Activated CD8-positive, alpha-beta memory T cell treated with anti-CD3 and anti-CD28 coated beads, Interleukin-2, amount 50 U/mL, for 1 hour (primary cell): ENCODE measurements around the gene CACHD1.

Source experiments
- DNase-seq: peaks from one replicate; pipeline ENCODE4 v3.0.0-alpha.2; 2020; ENCODE audit errors: extremely low read depth

CACHD1 gene

DNA sequence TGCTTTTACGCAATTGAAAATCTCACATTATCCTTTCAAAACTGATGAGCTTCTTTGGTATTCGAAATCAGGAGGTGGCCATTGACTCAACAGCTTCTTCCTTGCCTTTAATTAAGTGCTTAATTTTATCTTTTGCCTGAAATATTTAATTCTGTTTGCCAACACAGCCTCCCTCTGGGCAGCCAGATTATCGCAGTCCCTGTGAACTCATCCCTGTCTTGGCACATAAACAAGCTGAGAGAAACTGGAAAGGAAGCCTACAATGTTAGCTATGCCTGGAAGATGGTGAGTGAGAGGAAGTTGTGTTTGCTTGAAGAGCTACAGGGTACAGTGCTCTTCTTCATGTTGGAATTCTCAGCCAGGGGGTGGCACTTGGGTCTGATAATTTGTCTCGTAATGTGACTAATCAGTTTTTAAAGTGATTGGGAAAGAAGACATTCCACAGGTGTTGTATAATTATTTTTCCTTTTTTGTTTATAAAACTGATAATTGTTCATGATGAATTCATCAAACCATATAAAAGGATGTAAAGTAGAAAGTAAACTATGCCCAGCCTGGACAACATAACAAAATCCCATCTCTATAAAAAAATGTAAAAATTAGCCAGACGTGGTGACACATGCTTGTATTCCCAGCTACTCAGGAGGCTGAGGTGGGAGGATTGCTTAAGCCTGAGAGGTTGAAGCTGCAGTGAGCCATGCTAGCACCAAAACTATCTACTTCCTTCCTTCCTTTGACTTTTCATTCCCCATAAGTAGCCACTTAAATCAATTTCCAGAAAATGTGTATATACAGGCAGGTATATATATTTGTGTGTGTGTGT is 184.8 kb downstream of the CACHD1 start:
- no peak for DNase-seq

DNA sequence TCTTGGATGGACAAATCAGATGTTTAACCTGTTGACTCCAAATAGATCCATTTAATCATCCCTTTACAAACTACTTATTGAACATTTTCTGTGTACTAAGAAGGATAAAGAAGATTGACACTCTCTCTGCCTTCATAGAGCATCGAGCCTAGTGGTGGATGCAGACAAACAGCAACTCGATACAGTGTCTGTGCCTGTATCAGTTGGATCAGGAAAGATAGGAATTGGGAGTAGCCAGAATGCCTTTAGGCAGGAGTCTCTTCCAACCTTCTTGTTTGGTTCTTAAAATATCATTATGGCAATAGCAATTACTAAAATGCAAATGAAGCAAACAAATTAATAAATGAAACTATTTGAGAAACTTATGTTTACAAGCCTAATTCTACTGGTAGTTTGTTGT is 185.9 kb downstream of the CACHD1 start:
- DNase-seq = no peak

DNA sequence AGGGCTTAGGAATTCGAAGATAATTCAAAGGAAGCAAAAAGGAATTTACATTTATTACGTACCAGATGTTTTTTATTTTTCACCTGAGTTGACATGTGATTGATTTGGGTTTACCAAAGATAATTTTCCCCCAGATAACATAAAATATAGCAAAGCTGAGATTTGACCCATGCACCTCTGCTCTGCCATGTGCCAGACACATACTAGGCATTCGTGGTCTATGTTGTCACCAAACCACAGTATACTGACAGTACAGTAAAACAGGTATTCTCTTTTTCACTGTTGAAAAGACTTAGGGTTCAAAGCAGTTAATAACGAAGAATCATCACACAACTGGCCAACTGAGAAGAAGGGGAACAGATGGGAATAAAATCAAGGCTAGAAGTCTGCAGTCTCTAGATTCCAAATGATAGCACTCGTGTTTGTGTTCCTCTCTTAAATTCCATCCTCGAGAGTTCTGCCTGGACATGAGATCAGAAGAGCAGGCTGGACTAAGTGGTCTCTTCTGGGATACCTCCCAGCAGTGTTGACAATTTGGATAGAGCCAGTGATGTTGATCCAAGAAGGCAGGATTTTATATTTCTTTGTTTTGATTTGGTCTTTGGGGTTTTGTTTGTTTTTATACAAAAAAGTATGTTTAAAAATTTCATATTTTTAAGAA is 189.7 kb downstream of the CACHD1 start:
- DNase-seq = no peak

DNA sequence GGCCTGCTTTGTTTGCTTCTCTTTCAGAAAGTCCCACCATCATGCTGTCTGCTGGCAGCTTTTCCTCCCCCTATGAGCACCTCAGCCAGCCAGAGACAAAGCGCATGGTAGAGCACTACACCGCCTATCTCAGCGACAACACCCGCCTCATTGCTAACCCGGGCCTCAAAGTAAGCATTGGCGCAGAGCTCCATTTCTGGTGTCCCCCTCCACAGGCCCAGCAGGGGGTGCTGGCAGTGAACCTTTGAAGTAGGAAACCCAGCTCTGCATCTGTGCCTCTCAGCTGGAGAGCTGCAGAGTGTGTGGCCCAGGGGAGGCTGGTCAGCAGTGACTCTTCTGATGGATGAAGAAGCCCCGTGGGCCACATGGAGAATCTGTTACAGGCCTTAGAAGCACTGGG is 193.7 kb downstream of the CACHD1 start:
- no peak for DNase-seq

DNA sequence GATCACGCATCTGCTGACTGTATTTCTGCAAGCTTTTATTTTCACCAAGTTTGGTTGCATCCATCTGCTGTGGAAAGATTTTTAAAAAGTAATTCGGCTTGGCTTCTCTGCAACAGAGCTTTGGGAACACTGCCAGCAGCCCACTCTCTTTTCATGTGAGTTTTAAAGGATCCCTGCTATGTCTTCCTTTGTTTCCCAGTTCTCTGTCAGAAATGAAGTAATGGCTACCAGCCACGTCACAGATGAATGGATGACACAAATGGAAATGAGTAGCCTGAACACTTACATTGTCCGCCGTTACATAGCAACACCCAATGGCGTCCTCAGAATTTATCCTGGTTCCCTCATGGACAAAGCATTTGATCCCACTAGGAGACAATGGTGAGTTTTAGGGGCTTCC is 194.4 kb downstream of the CACHD1 start:
- no peak for DNase-seq

DNA sequence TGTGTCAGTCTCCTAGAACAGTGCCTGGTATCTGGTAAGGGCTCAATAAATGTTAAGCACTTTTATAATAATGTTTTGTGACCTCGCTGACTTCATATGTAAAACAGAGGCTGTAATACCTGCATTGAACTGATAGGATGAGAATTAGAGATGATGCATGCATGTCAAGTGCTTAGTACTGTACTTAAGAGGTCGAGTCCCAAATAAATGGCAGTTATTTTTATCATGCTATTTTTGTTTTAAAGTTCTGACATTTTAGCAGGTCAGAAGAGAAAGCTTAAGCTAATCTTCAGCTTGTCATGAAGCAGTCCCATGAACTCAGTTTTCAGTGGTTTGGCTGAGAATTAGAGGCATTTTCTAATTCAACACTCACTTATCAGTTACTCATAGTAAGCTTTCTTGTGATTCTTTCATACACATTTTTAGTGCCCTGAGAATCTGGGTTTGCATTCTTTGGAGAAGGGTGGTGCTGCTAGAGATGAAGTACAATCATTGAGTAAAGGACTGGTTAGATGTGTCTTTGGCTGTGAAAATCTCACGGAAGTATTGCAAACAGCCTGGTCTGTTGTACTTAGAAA is 199.3 kb downstream of the CACHD1 start:
- no peak for DNase-seq

DNA sequence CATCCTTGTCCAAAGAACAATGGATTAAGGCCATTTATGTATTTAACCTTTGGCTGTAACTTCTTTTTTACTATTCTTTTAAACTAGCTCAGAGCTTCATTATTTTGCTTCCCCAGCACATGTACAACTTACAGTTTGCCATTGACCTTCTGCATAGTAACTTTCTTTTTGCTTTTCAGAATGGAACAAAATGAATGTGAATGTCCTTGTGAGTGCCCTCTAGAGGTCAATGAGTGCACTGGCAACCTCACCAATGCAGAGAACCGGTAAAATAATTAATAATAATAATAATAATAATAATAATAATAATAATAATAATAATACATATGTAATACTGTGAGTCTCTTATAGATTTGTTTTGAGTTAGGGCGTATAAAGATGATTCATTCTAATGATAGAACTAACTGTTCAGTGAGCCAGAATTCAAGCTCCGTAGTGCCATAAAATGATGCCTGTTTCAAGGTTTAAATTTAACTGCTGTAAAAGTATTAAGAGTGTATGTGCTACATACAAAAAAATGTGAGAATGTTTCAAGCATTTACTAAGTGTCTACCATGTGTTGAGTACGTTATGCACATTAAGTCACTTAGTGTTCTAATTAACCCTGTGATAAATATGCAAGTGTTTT is 205.9 kb downstream of the CACHD1 start:
- no peak for DNase-seq

DNA sequence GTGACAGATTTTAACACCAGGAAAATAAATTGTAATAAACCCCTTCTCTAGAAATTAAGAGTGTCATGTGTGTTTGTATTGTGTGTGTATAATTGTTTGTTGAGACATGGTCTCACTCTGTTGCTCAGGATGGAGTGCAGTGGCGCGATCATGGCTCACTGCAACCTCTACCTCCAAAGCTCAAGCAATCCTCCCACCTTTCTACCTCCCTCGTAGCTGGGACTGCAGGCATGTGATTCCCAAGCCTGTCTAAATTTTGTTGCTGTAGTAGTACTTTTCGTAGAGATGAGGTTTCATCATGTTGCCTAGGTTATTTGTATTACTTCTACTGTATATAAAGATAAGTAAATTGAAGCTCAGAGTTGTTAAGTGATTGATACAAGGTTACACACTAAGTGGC is 206.5 kb downstream of the CACHD1 start:
- DNase-seq = no peak

DNA sequence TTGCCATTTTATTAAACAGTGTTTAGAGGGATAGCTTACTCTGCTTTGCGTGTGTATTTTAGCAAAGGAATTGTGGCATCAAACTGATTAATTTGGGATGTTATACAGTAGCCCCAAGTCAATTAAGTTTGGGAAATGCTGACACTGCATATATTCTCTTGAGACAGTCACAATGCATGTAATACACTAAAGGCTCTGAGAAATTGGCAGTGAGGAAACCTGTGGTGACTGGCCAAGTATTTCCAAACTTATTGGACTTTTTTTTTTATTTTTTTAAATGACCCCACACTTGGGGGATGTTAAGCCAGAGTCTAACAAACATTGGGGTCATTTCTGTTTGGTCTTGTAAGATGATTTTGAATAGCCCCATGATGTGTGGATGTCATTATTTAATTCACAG is 207.6 kb downstream of the CACHD1 start:
- no peak for DNase-seq

DNA sequence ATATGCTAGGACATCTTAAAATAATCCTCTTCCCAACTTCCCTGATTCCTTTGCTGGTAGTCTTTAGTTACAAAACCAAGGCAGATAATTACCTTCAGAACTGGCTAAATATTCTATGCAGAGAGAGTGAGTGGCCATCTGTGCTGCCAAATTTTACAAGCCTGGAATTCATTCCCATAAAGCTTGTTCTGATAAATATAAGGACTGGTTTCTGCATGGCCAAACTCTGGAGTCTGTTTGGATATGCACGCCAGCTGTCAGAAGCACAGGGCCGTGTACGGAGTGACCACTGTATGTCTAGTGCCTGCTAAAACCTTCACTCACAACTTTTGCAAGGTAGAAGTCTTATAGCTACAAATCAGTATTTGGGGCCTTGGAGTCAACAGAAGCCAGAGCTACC is 208.4 kb downstream of the CACHD1 start:
- no peak for DNase-seq

DNA sequence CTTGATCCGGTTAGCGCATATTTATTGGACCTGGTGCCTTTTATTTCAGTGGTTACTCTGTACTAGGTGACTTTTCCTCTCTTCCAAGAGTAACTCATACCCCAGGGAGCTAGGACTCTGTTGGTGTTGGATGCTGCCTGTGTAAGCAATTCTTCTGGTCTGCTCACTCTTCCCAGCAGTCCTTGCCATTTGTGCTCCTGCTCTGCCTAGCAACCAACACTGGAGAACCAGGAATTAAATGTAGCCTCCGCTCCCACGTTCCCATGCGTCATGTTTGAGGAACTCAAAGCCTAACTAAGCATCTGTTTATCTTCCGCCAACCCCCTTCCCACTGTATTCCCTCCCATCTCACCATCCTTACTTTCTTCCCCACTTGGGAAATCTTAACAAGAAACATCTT is 209.2 kb downstream of the CACHD1 start:
- no peak for DNase-seq

DNA sequence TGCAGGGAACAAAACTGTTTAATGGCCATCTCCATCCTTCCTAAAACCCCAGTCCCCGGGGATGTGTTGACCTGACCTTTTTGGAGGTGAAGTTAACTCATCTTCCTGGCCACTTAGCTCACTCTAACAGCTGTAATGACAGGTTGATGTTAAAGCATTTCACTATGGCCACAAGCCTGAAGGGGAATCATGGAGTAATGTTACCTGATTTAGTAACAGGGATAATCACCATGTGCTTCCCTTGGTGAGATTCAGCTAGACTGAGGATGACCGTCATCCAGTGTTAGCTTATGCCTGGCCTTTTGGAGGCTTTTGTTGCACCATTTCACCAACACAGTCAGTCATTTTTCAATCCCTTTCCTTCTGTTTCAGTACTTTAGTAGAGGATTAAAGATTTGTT is 210.7 kb downstream of the CACHD1 start:
- DNase-seq = no peak

DNA sequence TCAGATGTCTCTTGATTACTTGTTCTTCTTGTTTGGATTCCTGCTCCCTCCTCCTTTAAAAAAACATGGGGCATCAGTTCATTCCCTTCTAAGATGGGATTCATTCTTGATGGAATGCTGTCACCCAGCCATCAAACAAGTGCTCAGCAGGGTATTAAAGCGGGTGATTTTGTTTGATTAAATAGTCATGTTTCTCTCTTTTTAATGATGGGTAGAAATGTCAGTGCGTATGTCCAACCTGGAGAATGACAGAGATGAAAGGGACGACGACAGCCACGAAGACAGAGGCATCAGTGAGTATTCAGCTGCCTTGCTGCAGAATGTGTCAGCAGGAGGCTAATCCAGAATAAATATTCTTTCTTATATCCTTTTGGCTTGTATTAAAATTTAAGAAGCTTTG is 211.1 kb downstream of the CACHD1 start:
- no peak for DNase-seq

DNA sequence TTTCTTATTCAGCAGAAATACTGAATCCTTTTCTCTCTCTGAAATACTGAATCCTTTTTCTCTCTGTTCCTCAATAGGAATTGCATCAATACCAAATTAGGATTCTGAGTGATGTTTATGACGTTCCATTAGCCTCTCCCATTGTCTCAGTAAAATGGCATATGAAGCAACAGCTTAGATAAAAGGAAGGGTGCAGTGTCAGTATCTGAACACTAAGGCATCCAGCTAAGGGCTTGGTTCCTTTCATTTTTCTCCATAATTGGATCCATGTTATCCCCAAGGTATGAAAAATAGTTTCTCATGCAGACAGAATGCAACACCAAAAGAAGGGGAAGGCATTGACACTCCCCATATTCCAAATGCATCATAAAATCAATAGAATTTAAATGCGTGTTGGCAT is 213.5 kb downstream of the CACHD1 start:
- no peak for DNase-seq

DNA sequence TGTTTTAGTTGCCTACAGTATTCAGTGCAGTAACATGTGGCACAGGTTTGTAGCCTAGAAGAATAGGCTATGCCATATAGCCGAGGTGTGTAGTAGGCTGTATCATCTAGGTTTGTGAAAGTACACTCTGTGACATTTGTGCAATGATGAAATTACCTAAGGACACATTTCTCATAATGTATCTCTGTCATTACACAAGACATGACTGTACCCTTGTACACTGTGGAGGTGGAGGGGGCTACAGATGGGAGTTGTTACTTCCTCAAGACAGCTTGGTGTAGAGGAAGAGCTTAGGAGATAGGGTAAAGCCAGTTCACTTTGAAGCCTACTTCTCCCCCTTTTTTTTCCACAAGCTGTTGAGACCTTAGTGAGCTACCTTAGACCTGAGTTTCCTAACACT is 215.3 kb downstream of the CACHD1 start:
- no peak for DNase-seq

DNA sequence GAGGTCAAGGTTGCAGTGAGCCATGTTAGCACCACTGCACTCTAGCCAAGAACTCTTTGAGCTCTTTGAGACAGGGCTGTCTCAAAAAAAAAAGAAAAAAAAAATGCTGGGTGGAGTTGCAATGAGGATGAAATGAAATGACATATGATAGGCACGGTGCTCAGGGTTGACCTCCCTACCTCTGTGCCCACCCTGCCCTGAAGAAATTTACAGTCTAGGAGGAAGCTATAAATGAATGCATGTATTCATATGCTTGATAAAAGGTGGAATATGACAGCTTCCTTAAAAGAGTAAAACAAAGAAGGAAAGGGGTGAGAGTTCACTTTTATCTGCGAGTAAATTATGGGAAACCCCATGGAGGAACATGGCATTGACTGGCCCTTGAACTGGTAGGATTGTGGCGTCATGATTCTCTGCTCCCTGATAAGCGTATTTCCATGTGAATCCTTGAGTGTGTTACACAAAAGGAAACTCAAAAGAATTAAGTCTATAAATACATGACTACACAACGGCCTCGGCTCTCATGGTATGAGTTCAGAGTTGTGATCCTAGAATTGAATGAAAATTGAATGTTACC is 215.9 kb downstream of the CACHD1 start:
- DNase-seq = no peak

DNA sequence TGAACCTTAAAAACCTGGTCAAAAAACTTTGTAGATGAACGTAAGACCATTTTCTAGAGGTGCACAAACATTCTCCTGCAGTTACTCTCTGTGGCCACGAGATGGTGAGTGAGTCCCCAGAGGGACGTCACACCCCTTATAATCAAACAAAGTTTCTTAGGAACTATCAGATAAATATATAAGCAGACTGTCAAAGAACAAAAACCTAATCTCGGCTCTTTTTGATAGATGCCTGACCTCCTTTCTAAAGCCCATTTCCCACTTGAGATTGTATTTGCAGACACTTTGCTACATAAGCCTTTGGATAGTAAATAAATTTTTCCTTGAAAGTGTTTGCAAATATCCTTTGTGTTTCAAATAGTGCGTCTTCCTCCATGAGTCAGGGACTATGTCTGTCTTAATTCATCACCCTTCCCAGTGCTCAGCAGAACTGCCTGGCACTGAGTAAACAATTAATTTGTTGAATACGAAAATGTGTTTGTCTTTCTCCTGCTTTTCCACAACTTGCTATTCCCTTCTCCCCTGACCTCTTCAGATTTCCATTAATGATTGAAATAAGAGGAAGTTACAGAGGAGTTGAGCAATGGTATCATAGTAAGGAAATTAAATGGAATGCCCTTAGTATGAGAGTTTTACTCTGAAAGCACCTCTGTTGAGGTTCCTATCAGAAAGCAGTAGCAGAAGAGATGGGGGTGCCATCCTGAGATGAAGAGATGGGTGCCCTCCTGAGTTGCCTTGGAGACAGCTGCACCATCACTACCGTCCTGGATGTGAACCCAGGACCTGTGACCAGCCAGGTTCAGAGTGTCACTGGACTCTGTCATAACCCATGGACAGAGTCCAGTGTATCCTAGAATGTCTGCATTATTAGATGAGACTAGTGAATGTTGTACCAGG is 217.1 kb downstream of the CACHD1 start:
- DNase-seq = no peak

DNA sequence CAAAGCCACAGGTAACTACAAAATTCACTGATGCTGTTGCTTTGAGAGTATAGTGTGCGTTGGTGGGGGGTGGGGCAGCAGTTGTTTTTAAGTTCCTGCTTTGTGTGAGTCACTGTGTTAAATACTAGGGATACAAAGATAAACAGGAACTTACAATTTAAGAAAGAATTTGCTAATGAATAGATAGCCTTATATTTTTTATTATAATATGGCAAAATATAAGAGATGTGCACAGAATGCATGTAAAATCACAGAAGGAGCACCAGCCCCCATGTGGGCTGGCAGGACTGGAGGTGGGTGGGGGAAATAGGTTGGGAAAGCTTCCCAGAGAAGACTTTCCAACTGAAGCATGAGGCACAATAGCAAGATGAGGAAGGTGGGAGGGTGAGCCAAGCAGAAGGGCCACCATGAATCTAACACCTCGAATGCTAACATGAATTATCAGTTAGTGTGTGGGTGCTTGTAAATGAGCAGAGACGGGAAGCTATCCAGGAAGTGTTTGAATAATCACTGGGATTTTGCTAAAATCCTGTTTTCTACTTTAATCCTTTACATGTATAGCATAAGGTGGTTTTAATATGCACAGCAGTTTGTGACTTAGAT is 217.9 kb downstream of the CACHD1 start:
- DNase-seq = no peak

DNA sequence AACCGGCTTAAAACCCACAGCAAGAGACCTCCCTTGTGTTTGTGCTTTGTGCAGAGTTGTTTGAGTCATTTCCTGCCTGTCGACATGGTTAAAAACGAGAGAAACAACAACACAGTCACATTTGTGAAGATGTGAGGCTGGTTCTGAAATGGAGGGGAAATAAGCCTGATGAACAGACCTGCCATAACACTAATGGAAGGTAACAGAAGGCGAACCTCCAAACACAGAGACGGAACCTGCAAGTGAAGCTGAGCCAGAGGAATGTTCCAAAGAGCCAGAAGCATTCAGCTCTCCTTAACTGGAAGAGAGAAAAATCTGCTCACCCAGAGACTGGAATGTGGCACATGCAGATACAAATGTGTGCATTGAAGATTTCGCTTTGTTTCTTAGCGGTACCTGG is 221.7 kb downstream of the CACHD1 start:
- DNase-seq = no peak

DNA sequence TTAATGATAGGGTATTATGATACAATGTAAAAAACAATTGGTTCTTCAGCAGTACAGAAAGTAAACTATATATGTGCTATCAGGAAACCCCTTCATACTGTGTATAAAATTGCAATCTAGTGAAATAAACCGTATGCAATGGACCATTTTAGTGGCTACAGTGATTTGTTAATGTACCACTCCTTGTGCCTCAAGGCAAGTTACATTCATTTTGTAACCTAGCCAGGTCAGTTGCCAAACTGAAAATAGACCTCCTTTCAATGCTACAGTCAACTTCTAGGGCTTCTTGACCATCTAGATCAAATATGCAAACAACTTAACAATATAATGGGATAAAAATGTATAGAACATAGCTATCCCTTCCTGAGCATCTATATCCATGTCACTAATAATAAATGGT is 223.0 kb downstream of the CACHD1 start:
- DNase-seq = no peak

DNA sequence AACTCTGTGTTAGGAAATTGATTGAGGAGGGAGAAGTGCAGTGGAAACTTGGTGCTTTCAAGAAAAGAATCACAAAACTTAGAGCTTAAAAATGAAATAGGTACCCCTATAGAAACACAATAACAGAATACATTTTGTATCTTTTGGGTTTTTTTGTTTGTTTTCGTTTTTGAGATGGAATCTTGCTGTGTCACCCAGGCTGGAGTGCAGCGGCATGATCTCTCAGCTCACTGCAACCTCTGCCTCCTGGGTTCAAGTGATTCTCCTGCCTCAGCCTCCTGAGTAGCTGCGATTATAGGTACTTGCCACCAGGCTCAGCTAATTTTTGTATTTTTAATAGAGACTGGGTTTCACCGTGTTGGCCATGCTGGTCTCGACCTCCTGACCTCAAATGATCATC is 223.5 kb downstream of the CACHD1 start:
- no peak for DNase-seq
